K562 (cell line): ENCODE measurements around the gene CCDC137. TPM values are rescaled to one million over a fixed set of nuclear protein-coding genes. Genes with fewer than 3 reads are reported as not detected.

Experiments
- AFF1 ChIP-seq, 2 experiments: fragments of 450-650 bp; IDR thresholded peaks; 2 replicates each; pipeline ENCODE4 v1.6.1; 2018; ENCODE audit warnings: mild to moderate bottlenecking in 2 of 2, low read depth in 1 of 2; ENCODE audit not compliant: partially characterized antibody in 2 of 2
- ARID1B ChIP-seq: fragments of 450-650 bp; IDR thresholded peaks from 2 replicates; pipeline ENCODE4 v1.6.1; 2016; ENCODE audit warnings: antibody characterized with exemption, mild to moderate bottlenecking, inconsistent platforms
- ATF3 ChIP-seq, 2 experiments: fragments of 450-650 bp in 1 of 2; sonication (generic) in 1 of 2; formaldehyde crosslinking in 1 of 2; IDR thresholded peaks in 1 of 2; conservative IDR thresholded peaks in 1 of 2; 2 replicates each; pipeline versions ENCODE4 v1.6.1 to v1.8.1; 2016 to 2023; ENCODE audit warnings: mild to moderate bottlenecking in 2 of 2, moderate library complexity in 2 of 2, inconsistent platforms in 1 of 2, missing genetic modification reagents in 1 of 2
- CEBPG ChIP-seq, 3 experiments: fragments of 200-800 bp in 1 of 3; sonication (Bioruptor generic) in 1 of 3; sonication (generic) in 1 of 3; formaldehyde crosslinking in 1 of 3; IDR thresholded peaks in 2 of 3; conservative IDR thresholded peaks in 1 of 3; 2 replicates each; pipeline versions ENCODE4 v1.6.1 to v1.8.0; 2016 to 2022; ENCODE audit warnings: missing compliant biosample characterization in 2 of 3, missing genetic modification characterization in 2 of 3, mild to moderate bottlenecking in 1 of 3, missing genetic modification reagents in 1 of 3
- CHD4 ChIP-seq: fragments of 200-600 bp; sonication (generic); IDR thresholded peaks from 3 replicates; pipeline ENCODE4 v1.6.1; 2012; ENCODE audit warnings: low read depth, mild to moderate bottlenecking, mixed read lengths, low read length, inconsistent platforms; ENCODE audit not compliant: insufficient read depth, insufficient replicate concordance, poor library complexity, severe bottlenecking
- CREB5 ChIP-seq: fragments of 250-450 bp; sonication (Bioruptor Pico); IDR thresholded peaks from 2 replicates; pipeline ENCODE4 v1.5.0; 2020; ENCODE audit warnings: mild to moderate bottlenecking
- CREM ChIP-seq: IDR thresholded peaks from 2 replicates; pipeline ENCODE4 v1.6.1; 2014; ENCODE audit warnings: antibody characterized with exemption, low read depth
- MCM7 ChIP-seq, 2 experiments: fragments of 450-650 bp; IDR thresholded peaks; 2 replicates each; pipeline ENCODE4 v1.6.1; 2016 to 2018
- NCOA1 ChIP-seq: fragments of 450-650 bp; IDR thresholded peaks from 2 replicates; pipeline ENCODE4 v1.6.1; 2016; ENCODE audit warnings: low read depth
- NELFE ChIP-seq: IDR thresholded peaks from 2 replicates; pipeline ENCODE4 v1.6.1; 2011; ENCODE audit warnings: mild to moderate bottlenecking; ENCODE audit not compliant: insufficient read depth, insufficient read length
- NR1H2 ChIP-seq: sonication (generic); formaldehyde crosslinking; IDR thresholded peaks from 2 replicates; pipeline ENCODE4 v1.4.0; 2020; ENCODE audit warnings: mild to moderate bottlenecking, missing genetic modification reagents
- TEAD4 ChIP-seq, 2 experiments: sonication (generic) in 1 of 2; formaldehyde crosslinking in 1 of 2; IDR thresholded peaks; 2 replicates each; pipeline versions ENCODE4 v1.6.1 to v1.8.0; 2012 to 2022; ENCODE audit warnings: borderline replicate concordance in 1 of 2, inconsistent platforms in 1 of 2, low read length in 1 of 2, mild to moderate bottlenecking in 1 of 2, missing genetic modification reagents in 1 of 2
- THAP7 ChIP-seq: fragments of 250-450 bp; sonication (Bioruptor Pico); IDR thresholded peaks from 2 replicates; pipeline ENCODE4 v1.5.0; 2021
- XRCC3 ChIP-seq: fragments of 450-650 bp; IDR thresholded peaks from 2 replicates; pipeline ENCODE4 v1.6.1; 2017; ENCODE audit warnings: mild to moderate bottlenecking, moderate library complexity
- ZBTB7A ChIP-seq: IDR thresholded peaks from 2 replicates; pipeline ENCODE4 v1.6.1; 2011; ENCODE audit warnings: low read depth, mild to moderate bottlenecking, low read length, moderate library complexity, borderline replicate concordance; ENCODE audit not compliant: control insufficient read depth
- ZFP1 ChIP-seq: fragments of 450-650 bp; formaldehyde crosslinking; IDR thresholded peaks from 2 replicates; pipeline ENCODE4 v1.4.0; 2020; ENCODE audit warnings: mild to moderate bottlenecking, mixed read lengths
- ZFX ChIP-seq: sonication (generic); formaldehyde crosslinking; IDR thresholded peaks from 2 replicates; pipeline ENCODE4 v1.8.0; 2022; ENCODE audit warnings: mild to moderate bottlenecking, missing genetic modification reagents, moderate library complexity
- ZNF316 ChIP-seq: fragments of 450-650 bp; IDR thresholded peaks from 2 replicates; pipeline ENCODE4 v1.6.1; 2016
- ZNF830 ChIP-seq: fragments of 250-450 bp; sonication (Bioruptor Pico); IDR thresholded peaks from 2 replicates; pipeline ENCODE4 v1.5.0; 2021; ENCODE audit warnings: mild to moderate bottlenecking
- polyA plus RNA-seq, 8 experiments: library from polyadenylated mRNA; depleted of rRNA in 4 of 8; stranded (reverse) in 5 of 8; unstranded in 3 of 8; fragments of >200 nt; fragmentation: Nextera tagmentation in 2 of 8; fragmentation: Illumina TruSeq in 1 of 8; extraction: Ambion mirVana in 2 of 8; extraction: Trizol in 1 of 8; gene quantifications; 2 replicates each; pipeline versions ENCODE4 v1.2.1 to v1.2.3, GENCODE V29; 2011 to 2014; ENCODE audit warnings: inconsistent platforms in 1 of 8, missing spikeins in 1 of 8
- total RNA-seq, 7 experiments: library from RNA; depleted of rRNA in 6 of 7; stranded (reverse); fragments of >200 nt in 6 of 7; fragmentation: Illumina TruSeq in 2 of 7; extraction: Trizol in 2 of 7; gene quantifications; 2 replicates each; pipeline versions ENCODE4 v1.2.1 to v1.2.3, GENCODE V29; 2011 to 2021; ENCODE audit warnings: low replicate concordance in 1 of 7

Gene CCDC137
- total and polyA plus RNA-seq, 9 of the 15 experiments (the other 6 are each of a cell fraction or from before 2014, with no cell fraction given): 2.3 to 68.1 (median 38.3) TPM

- TF ChIP-seq CREB5 (CRISPR knock-in tag): no peak
- no peak for TF ChIP-seq CREM
- TF ChIP-seq ZFP1 (CRISPR knock-in tag): no peak
- TF ChIP-seq XRCC3: no peak
- peak in 1 of 2 experiments; percentile 59; a peak in 1 of 4 replicates for TF ChIP-seq MCM7 (IDR thresholded peaks at IDR 0.05)
- TF ChIP-seq THAP7 (CRISPR knock-in tag): no peak
- peak; percentile 81; the same call in 1 of the 2 replicates for TF ChIP-seq ZBTB7A
- no peak for TF ChIP-seq ZFX
- TF ChIP-seq ATF3 (IDR thresholded peaks at IDR 0.05): peak; percentile 55
- TF ChIP-seq ATF3 (CRISPR knock-in tag; conservative IDR thresholded peaks at IDR 0.05): no peak
- TF ChIP-seq AFF1 (IDR thresholded peaks at IDR 0.05; ENCODE audit: low read depth in 1 of 2, partially characterized antibody in 2 of 2): no peak
- no peak for TF ChIP-seq NELFE
- TF ChIP-seq NCOA1: no peak
- TF ChIP-seq TEAD4 (IDR thresholded peaks at IDR 0.05; ENCODE audit: low read length): 0 out of 2 replicates have a peak, but pooled peaks have one; percentile 9
- no peak for TF ChIP-seq TEAD4 (CRISPR knock-in tag; IDR thresholded peaks at IDR 0.05; ENCODE audit: borderline replicate concordance)
- TF ChIP-seq CEBPG (CRISPR knock-in tag; IDR thresholded peaks at IDR 0.05): no peak
- TF ChIP-seq CEBPG (tag; conservative IDR thresholded peaks at IDR 0.05 in 1 of 2, IDR thresholded peaks at IDR 0.05 in 1 of 2): peak in 1 of 2 experiments; percentile 42; a peak in 1 of 4 replicates
- TF ChIP-seq ARID1B: peak; percentile 65
- TF ChIP-seq NR1H2 (CRISPR knock-in tag): no peak
- no peak for TF ChIP-seq CHD4
- peak; percentile 100 for TF ChIP-seq ZNF316
- no peak for TF ChIP-seq ZNF830 (CRISPR knock-in tag)
Observed at GRCh38 chr17:81722184-81723120, 55.9 kb downstream of the CCDC137 start (continued).
